ENCODE measurements around the gene AMBP.

Gene AMBP

DNA sequence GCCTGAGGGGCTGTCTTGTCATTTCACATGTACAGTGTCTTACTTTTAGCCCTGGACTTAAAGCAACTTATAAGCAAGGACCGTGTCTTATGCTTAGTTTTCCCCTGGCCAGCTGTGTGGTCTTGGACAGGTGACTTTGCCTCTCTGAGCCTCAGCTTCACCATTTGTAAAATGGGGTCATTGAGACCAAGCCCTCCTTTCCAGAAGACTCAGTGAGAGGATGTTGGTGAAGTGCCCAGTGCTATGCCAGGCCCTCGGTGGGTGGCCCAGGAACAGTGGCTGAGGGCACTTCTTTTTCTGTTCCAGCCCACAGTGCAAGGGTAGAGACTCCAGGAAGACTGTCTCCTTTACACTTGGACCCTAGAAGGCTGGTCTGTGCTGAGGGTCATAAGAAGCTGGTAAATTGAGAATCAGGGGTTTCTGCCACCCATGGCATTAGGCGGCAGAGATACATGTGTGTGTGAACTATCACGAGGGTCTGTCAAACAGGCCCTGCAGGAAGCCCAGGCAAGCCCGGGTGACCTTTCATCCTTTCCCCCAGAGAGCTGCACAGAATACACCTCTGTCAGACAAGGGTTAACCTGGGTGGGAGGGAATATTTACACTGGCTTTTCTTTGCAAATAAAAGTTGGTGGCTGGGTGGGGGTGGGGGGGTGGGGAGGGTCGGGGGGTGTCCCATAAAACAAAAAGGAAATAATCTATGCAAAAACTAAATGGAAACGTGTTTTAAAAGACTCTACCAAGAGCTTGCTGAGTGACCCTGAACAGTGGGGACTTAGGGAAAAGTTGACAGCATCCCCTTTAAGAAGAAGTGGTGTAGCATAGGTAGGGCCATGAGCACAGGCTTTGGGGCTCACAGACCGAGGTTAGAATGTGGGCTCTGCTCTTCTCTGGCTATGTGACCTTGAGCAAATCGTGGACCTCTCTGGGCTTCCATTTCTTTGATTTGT lies 41.4 kb upstream of the AMBP start:
- TF ChIP-seq TAF1 (IDR thresholded peaks at IDR 0.05; ENCODE audit: borderline replicate concordance, insufficient read depth, low read length) (no peak), SIN3A (IDR thresholded peaks at IDR 0.05; ENCODE audit: borderline replicate concordance, insufficient read depth, low read length) (no peak)
- TF ChIP-seq, protein P1, sequence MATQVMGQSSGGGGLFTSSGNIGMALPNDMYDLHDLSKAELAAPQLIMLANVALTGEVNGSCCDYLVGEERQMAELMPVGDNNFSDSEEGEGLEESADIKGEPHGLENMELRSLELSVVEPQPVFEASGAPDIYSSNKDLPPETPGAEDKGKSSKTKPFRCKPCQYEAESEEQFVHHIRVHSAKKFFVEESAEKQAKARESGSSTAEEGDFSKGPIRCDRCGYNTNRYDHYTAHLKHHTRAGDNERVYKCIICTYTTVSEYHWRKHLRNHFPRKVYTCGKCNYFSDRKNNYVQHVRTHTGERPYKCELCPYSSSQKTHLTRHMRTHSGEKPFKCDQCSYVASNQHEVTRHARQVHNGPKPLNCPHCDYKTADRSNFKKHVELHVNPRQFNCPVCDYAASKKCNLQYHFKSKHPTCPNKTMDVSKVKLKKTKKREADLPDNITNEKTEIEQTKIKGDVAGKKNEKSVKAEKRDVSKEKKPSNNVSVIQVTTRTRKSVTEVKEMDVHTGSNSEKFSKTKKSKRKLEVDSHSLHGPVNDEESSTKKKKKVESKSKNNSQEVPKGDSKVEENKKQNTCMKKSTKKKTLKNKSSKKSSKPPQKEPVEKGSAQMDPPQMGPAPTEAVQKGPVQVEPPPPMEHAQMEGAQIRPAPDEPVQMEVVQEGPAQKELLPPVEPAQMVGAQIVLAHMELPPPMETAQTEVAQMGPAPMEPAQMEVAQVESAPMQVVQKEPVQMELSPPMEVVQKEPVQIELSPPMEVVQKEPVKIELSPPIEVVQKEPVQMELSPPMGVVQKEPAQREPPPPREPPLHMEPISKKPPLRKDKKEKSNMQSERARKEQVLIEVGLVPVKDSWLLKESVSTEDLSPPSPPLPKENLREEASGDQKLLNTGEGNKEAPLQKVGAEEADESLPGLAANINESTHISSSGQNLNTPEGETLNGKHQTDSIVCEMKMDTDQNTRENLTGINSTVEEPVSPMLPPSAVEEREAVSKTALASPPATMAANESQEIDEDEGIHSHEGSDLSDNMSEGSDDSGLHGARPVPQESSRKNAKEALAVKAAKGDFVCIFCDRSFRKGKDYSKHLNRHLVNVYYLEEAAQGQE (IDR thresholded peaks at IDR 0.05; ENCODE audit: insufficient read depth in 1 of 2, low read depth in 2 of 2, low read length in 2 of 2) = no peak

DNA sequence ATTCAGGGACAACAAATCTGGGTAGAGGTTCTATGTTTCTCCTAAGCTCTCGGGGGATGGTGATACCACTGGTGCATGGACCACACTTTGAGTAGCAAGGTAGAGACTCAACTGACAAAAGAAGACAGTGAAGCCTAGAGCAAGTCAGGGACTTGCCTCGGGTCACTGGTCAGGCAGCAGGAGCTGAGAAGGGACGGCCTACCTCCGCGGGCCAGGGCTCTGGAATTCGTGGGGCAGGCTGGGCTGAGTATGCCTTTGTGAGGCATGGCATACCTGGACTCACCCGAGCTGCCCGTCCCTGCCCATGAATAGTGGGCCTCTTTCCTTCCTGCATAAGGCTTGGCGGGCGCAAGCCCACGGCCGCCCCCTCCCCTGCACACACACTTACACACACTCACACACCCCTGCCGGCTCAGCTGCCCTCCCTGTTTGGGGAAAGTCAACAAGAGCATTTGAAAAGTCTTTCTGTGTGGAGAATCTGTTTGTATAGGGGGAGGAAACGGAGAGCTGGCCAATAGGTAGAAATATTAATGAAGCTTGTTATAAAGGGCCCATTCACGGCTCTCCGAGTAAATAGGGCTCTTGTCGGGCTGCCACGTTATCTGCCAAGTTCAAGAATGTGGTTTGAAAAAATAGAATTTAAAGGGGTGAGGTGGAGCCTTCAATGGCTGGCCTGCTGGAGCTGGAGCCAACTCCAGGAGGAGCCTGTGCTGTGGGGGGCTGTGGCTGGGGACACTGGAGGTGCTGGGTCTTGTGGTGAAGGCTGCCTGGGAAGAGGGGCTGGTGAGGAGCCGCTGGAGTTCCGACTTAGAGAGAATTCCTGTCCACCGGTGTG lies 40.1 kb upstream of the AMBP start:
- no peak for TF ChIP-seq SIN3A (IDR thresholded peaks at IDR 0.05; ENCODE audit: borderline replicate concordance, insufficient read depth, low read length)
- TF ChIP-seq, protein P1 (IDR thresholded peaks at IDR 0.05; ENCODE audit: insufficient read depth in 1 of 2, low read depth in 2 of 2, low read length in 2 of 2) = no peak
- TF ChIP-seq TAF1 (IDR thresholded peaks at IDR 0.05; ENCODE audit: borderline replicate concordance, insufficient read depth, low read length) = no peak
- no peak for TF ChIP-seq FOXP2 (optimal IDR thresholded peaks at IDR 0.05; ENCODE audit: borderline replicate concordance, extremely low read depth, extremely low read length, insufficient read depth)
- TF ChIP-seq POLR2AphosphoS5 (IDR thresholded peaks at IDR 0.05; ENCODE audit: low read depth, low read length) = no peak

DNA sequence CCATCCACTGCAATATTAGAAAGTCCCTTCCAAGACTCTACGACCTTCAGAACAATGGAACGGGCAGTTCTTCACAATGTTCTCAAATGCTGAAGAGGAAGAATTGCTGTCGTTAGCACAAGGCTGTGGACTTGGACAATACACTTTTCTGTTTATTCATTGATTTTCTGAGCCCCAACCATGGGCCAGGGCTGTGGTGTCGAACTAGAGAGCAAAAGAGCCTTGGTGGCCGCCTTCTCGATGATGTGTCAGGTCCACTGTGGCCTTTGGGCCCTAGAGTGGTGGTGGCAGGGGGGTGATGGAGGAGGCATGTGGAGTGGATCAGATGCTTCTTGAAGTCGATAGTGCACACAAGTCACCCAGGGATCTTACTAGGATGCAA lies 39.5 kb upstream of the AMBP start:
- TF ChIP-seq SIN3A (IDR thresholded peaks at IDR 0.05; ENCODE audit: borderline replicate concordance, insufficient read depth, low read length) (no peak), TAF1 (IDR thresholded peaks at IDR 0.05; ENCODE audit: borderline replicate concordance, insufficient read depth, low read length) (no peak), POLR2AphosphoS5 (IDR thresholded peaks at IDR 0.05; ENCODE audit: low read depth, low read length) (no peak), FOXP2 (optimal IDR thresholded peaks at IDR 0.05; ENCODE audit: borderline replicate concordance, extremely low read depth, extremely low read length, insufficient read depth) (no peak)
- TF ChIP-seq, protein P1 (IDR thresholded peaks at IDR 0.05; ENCODE audit: insufficient read depth in 1 of 2, low read depth in 2 of 2, low read length in 2 of 2) = no peak

DNA sequence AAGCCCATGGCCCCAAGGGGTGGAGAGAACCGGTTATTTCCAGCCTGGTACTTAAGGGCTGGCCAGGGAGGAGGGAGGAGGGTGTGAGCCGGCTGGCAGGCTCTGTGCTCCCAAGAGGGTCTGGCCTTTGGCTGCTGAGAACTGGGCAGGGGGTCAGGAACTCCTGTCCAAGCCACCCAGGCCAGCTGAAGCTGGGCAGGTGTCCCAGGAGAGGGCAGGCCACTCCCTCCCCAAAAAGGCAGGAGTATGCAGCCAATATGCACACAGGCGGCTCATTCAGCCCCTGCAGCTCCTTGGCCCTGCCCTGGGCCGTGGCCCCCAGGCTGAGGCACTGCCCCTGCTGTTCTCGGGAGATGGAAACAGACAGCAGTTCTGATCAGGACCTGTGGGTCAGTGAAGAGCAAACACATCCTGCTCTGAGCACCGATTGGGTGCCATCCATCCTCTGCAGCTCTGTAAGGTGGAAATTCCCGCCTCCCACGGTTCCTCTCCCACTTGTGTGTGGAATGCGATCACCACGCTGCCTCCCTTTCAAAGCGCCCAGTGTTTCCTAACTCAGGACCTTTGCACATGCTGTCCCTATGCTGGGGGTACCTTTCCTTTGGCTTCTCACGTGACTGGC lies 38.1 kb upstream of the AMBP start:
- no peak for TF ChIP-seq SIN3A (IDR thresholded peaks at IDR 0.05; ENCODE audit: borderline replicate concordance, insufficient read depth, low read length)
- TF ChIP-seq, protein P1 (IDR thresholded peaks at IDR 0.05; ENCODE audit: insufficient read depth in 1 of 2, low read depth in 2 of 2, low read length in 2 of 2) = no peak
- no peak for TF ChIP-seq FOXP2 (optimal IDR thresholded peaks at IDR 0.05; ENCODE audit: borderline replicate concordance, extremely low read depth, extremely low read length, insufficient read depth)
- TF ChIP-seq TAF1 (IDR thresholded peaks at IDR 0.05; ENCODE audit: borderline replicate concordance, insufficient read depth, low read length) = no peak
- TF ChIP-seq POLR2AphosphoS5 (IDR thresholded peaks at IDR 0.05; ENCODE audit: low read depth, low read length) = no peak

All from PFSK-1 (cell line).